Central memory CD8-positive, alpha-beta T cell (primary cell): ENCODE results near the gene PCNX2.

Experiments used
- ATAC-seq: fragments of 150-1000 bp; cut with Tn5 transposase; replicated peaks from 2 replicates; pipeline ENCODE4 v1.10.0; 2022; ENCODE audit warnings: mild to moderate bottlenecking, moderate FRiP score, moderate number of reproducible peaks; ENCODE audit not compliant: poor library complexity, severe bottlenecking; ENCODE audit errors: extremely low read depth
- DNase-seq, 2 donors: peaks; one replicate each; pipeline ENCODE4 v3.0.0; 2021; ENCODE audit warnings: low spot score in 2 of 2
- H3K27ac Mint-ChIP-seq: one replicate; pipeline ENCODE4 v1.8.0; 2022; ENCODE audit warnings: low read depth, mild to moderate bottlenecking, moderate library complexity, mixed read lengths
- H3K27me3 Mint-ChIP-seq: one replicate; pipeline ENCODE4 v1.8.0; 2022; ENCODE audit warnings: mixed read lengths
- H3K36me3 Mint-ChIP-seq: one replicate; pipeline ENCODE4 v1.8.0; 2022; ENCODE audit warnings: mild to moderate bottlenecking, moderate library complexity, mixed read lengths; ENCODE audit not compliant: insufficient read depth
- H3K4me1 Mint-ChIP-seq: one replicate; pipeline ENCODE4 v1.8.0; 2022; ENCODE audit warnings: mixed read lengths
- H3K4me3 Mint-ChIP-seq: one replicate; pipeline ENCODE4 v1.8.0; 2022; ENCODE audit warnings: mild to moderate bottlenecking, moderate library complexity, mixed read lengths
- H3K9me3 Mint-ChIP-seq: one replicate; pipeline ENCODE4 v1.8.0; 2022; ENCODE audit warnings: mixed read lengths

Gene PCNX2

GRCh38 chr1:232937741-232938375 lies 357.7 kb downstream of the PCNX2 start:
- no peaks in the 10 kb centered on the region for H3K4me1 Mint-ChIP-seq
- no peak for ATAC-seq
- H3K9me3 Mint-ChIP-seq, result no peaks in the 10 kb centered on the region
- no peak for DNase-seq
- H3K27me3 Mint-ChIP-seq, result no peaks in the 10 kb centered on the region
- no peak overlapping the region for H3K4me3 Mint-ChIP-seq
- H3K36me3 Mint-ChIP-seq, result no peaks in the 10 kb centered on the region
- H3K27ac Mint-ChIP-seq, result no peak overlapping the region

- Mint-ChIP-seq H3K27ac (no peak overlapping the region), H3K27me3 (no peaks in the 10 kb centered on the region), H3K4me1 (no peaks in the 10 kb centered on the region), H3K9me3 (no peaks in the 10 kb centered on the region), H3K4me3 (no peak overlapping the region), H3K36me3 (no peaks in the 10 kb centered on the region)
- DNase-seq, result no peak
- ATAC-seq, result no peak
Measured at GRCh38 chr1:232936941-232937340, 358.6 kb downstream of the PCNX2 start.
